Natural killer cell (primary cell): ENCODE results near the gene LTV1. TPM values are rescaled to one million over a fixed set of nuclear protein-coding genes. Genes with fewer than 3 reads are reported as not detected.
A peak's percentile ranks its signal among the peaks of the same experiment; 100 is the strongest.
"Not testable (repeated sequence)": the region's sequence is repeated elsewhere in the genome, so short reads cannot be mapped to it uniquely, and the experiment has no call there.

Source experiments
- ATAC-seq, 3 donors: fragments of 150-1000 bp in 2 of 3; fragments of 200-7000 bp in 1 of 3; cut with Tn5 transposase; 1 replicate in 1 of 3; 2 replicates in 2 of 3; pipeline ENCODE4 v1.10.0; 2021; ENCODE audit warnings: mild to moderate bottlenecking in 2 of 3, moderate library complexity in 2 of 3
- DNase-seq, 2 donors: peaks; one replicate each; pipeline versions ENCODE4 v3.0.0 to v3.0.0-alpha.2; 2013 to 2021; ENCODE audit warnings: mixed read lengths in 1 of 2
- H3K27ac ChIP-seq: one replicate; pipeline ENCODE4 v1.5.1; 2013; ENCODE audit warnings: mild to moderate bottlenecking, low read length
- H3K27me3 ChIP-seq: one replicate; pipeline ENCODE4 v1.6.1; 2013; ENCODE audit warnings: low read length; ENCODE audit not compliant: control insufficient read depth, insufficient read depth
- H3K36me3 ChIP-seq: one replicate; pipeline ENCODE4 v1.6.1; 2013; ENCODE audit warnings: low read length; ENCODE audit not compliant: control insufficient read depth, insufficient read depth
- H3K4me1 ChIP-seq: one replicate; pipeline ENCODE4 v1.6.1; 2013; ENCODE audit warnings: low read length; ENCODE audit not compliant: control insufficient read depth, insufficient read depth
- H3K4me3 ChIP-seq: one replicate; pipeline ENCODE4 v1.5.1; 2013; ENCODE audit warnings: low read length
- H3K9me3 ChIP-seq: one replicate; pipeline ENCODE4 v1.6.1; 2013; ENCODE audit warnings: low read length; ENCODE audit not compliant: control insufficient read depth, insufficient read depth
- H3K27ac Mint-ChIP-seq, 2 donors: one replicate each; pipeline ENCODE4 v1.8.0; 2022; ENCODE audit warnings: mild to moderate bottlenecking in 2 of 2, mixed read lengths in 2 of 2, moderate library complexity in 1 of 2
- H3K27me3 Mint-ChIP-seq, 2 donors: one replicate each; pipeline ENCODE4 v1.8.0; 2022; ENCODE audit warnings: low read depth in 2 of 2, mixed read lengths in 2 of 2
- H3K36me3 Mint-ChIP-seq: one replicate; pipeline ENCODE4 v1.8.0; 2022; ENCODE audit warnings: mixed read lengths
- H3K4me1 Mint-ChIP-seq, 2 donors: one replicate each; pipeline ENCODE4 v1.8.0; 2022; ENCODE audit warnings: mixed read lengths in 2 of 2
- H3K4me3 Mint-ChIP-seq: one replicate; pipeline ENCODE4 v1.8.0; 2022; ENCODE audit warnings: mild to moderate bottlenecking, moderate library complexity, mixed read lengths
- H3K9me3 Mint-ChIP-seq, 2 donors: one replicate each; pipeline ENCODE4 v1.8.0; 2022; ENCODE audit warnings: mixed read lengths in 2 of 2
- WGBS: methylation state at CpG from one replicate; pipeline ENCODE4 v1.1.7; 2013; ENCODE audit warnings: missing lambda C conversion rate; ENCODE audit not compliant: insufficient coverage; 5-methylcytosine and 5-hydroxymethylcytosine counted together
- intact Hi-C: fragments of 100-400 bp; cut with micrococcal nuclease; formaldehyde crosslinking; loops from one replicate; pipeline ENCODE4 v1.14.2; 2022
- total RNA-seq, 4 donors: library from RNA; stranded (reverse); fragments of 120-200 nt in 1 of 4; gene quantifications; one replicate each; pipeline versions ENCODE4 v1.2.3 to v1.2.4, GENCODE V29; 2013 to 2022
- TF ChIP-seq, protein P1 (sequence below): fragments of 200-600 bp; IDR thresholded peaks from one replicate; pipeline ENCODE4 v1.8.0; 2022; ENCODE audit warnings: antibody characterized with exemption

Gene LTV1
- total RNA-seq, 3 donors from 2014 or later (not counting 1 experiment from before 2014, with no cell fraction given), result 21.7 to 24.7 (median 21.7) TPM

DNA sequence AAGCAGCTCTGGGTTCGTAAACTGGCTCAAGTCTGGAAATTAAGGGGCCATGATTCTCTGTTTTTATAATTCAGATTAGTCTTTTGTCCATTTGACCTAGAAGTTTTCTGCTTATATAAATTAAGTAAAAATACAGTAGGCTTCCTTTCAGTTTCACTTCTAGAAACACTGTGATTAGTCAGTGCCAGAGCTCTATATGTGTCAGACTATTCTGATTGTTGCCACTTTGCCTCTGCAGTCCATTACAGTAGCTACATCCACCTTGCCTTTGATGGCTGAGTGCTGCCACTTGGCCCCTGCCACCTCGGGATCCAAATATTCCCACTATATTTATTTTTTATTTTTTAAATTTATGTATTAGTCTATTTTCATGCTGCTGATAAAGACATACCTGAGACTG lies 29.1 kb downstream of the LTV1 start:
- ATAC-seq, result peak; percentile 75 to 78 (median 75)

DNA sequence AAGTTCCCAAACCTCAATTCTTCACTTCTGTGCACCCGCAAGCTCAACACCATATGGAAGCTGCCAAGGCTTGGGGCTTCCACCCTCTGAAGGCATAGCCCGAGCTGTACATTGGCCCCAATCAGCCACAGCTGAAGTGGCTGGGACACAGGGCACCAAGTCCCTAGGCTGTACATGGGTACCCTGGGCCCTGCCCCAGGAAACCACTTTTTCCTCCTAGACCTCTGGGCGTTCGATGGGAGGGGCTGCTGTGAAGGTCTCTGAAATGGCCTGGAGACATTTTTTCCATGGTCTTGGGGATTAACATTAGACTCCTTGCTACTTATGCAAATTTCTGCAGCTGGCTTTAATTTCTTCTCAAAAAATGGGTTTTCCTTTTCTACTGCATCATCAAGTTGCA lies 30.5 kb downstream of the LTV1 start:
- H3K9me3 ChIP-seq, intact Hi-C loops, H3K4me3 Mint-ChIP-seq, H3K4me3 ChIP-seq, H3K27ac ChIP-seq, H3K9me3 Mint-ChIP-seq, H3K36me3 Mint-ChIP-seq, ATAC-seq, DNase-seq, H3K27me3 Mint-ChIP-seq, H3K27ac Mint-ChIP-seq, H3K4me1 Mint-ChIP-seq, H3K4me1 ChIP-seq, H3K36me3 ChIP-seq, H3K27me3 ChIP-seq: not testable (repeated sequence)
- 88% methylated on average over 4 of the region's 4 CpGs for WGBS

More for the DNA sequence above, 29.1 kb downstream of the LTV1 start:
- no peak for DNase-seq
- Histone ChIP-seq H3K9me3 (no peaks in the 10 kb centered on the region), H3K4me1 (no peaks in the 10 kb centered on the region), H3K36me3 (no peaks in the 10 kb centered on the region), H3K4me3 (no peak overlapping the region), H3K27ac (no peak overlapping the region), H3K27me3 (no peaks in the 10 kb centered on the region)
- TF ChIP-seq, protein P1, sequence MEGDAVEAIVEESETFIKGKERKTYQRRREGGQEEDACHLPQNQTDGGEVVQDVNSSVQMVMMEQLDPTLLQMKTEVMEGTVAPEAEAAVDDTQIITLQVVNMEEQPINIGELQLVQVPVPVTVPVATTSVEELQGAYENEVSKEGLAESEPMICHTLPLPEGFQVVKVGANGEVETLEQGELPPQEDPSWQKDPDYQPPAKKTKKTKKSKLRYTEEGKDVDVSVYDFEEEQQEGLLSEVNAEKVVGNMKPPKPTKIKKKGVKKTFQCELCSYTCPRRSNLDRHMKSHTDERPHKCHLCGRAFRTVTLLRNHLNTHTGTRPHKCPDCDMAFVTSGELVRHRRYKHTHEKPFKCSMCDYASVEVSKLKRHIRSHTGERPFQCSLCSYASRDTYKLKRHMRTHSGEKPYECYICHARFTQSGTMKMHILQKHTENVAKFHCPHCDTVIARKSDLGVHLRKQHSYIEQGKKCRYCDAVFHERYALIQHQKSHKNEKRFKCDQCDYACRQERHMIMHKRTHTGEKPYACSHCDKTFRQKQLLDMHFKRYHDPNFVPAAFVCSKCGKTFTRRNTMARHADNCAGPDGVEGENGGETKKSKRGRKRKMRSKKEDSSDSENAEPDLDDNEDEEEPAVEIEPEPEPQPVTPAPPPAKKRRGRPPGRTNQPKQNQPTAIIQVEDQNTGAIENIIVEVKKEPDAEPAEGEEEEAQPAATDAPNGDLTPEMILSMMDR, result no peak
- Mint-ChIP-seq H3K27ac (peak overlapping the region in 1 of 2 donors; percentile 41), H3K36me3 (peaks cover 8% of the 10 kb centered on the region), H3K4me3 (no peak overlapping the region), H3K27me3 (no peaks in the 10 kb centered on the region), H3K4me1 (peaks cover 6 to 7% of the 10 kb centered on the region in 2 donors), H3K9me3 (no peaks in the 10 kb centered on the region)
- intact Hi-C loops, result no loop called here
- 100% methylated on average over 1 of the region's 2 CpGs for WGBS

DNA sequence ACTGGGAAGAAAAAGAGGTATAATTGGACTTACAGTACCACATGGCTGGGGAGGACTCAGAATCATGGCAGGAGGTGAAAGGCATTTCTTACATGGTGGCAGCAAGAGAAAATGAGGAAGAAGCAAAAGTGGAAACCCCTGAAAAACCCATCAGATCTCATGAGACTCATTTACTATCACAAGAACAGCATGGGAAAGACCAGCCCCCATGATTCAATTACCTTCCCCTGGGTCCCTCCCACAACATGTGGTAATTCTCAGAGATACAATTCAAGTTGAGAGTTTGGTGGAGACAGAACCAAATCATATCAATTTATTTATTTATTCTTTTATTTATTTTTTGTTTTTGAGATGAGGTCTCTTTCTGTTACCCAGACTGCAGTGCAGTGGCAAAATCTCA lies 31.4 kb downstream of the LTV1 start:
- intact Hi-C loops, H3K4me3 Mint-ChIP-seq, H3K36me3 Mint-ChIP-seq, DNase-seq, H3K4me1 Mint-ChIP-seq, H3K27me3 Mint-ChIP-seq, ATAC-seq, H3K27me3 ChIP-seq, H3K36me3 ChIP-seq, H3K9me3 ChIP-seq, H3K27ac Mint-ChIP-seq, H3K27ac ChIP-seq, H3K4me1 ChIP-seq, H3K9me3 Mint-ChIP-seq, H3K4me3 ChIP-seq: not testable (repeated sequence)

DNA sequence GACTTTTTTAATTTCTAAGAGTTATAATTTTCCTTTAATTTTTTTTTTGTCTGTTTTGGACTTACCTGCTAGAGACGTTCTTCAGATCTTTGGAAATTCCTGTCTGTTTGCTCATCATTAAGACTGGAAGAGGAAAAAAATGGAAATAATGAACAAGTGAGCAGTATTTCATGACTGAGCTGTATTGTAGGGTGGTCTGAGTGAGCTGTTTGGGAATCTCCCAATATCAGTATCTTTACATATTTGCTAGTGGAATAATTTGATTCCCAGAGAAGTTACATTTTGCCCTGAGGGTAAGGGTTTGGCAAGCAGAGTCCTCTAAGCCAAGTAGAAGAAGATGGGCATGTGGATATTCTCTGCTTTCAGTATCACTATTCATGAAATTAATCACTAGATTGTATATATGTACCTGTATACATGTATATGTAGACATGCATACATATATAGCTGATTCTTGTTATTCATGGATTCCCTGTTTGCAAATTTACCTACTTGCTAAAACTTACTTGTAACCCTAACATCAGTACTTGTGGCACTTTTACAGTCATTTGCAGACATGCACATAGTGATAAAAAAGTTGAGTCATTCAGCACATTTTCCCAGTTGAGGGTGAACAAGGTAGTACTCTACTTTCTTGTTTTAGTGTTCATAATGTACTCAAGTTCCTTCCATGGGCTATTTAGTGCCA lies 34.6 kb downstream of the LTV1 start:
- TF ChIP-seq, protein P1, result no peak
- Histone ChIP-seq H3K4me1 (no peaks in the 10 kb centered on the region), H3K36me3 (no peaks in the 10 kb centered on the region), H3K27ac (no peak overlapping the region), H3K9me3 (no peaks in the 10 kb centered on the region), H3K27me3 (no peaks in the 10 kb centered on the region), H3K4me3 (no peak overlapping the region)
- no peak overlapping the region for H3K4me3 Mint-ChIP-seq
- H3K27me3 Mint-ChIP-seq, result no peaks in the 10 kb centered on the region
- H3K4me1 Mint-ChIP-seq, result peaks cover 6 to 7% of the 10 kb centered on the region in 2 donors
- DNase-seq (no peak), ATAC-seq (no peak)
- no peaks in the 10 kb centered on the region for H3K9me3 Mint-ChIP-seq
- WGBS, result 89% methylated on average over 1 of the region's 1 CpG
- no peak overlapping the region for H3K27ac Mint-ChIP-seq
- intact Hi-C loops, result no loop called here
- peaks cover 8% of the 10 kb centered on the region for H3K36me3 Mint-ChIP-seq
